Measurements from ENCODE around the gene SCAMP2. TPM values are rescaled to one million over a fixed set of nuclear protein-coding genes. Genes with fewer than 3 reads are reported as not detected.

Gene SCAMP2
- total and polyA plus RNA-seq, 2 of the 13 experiments (the other 11 are each of a cell fraction or from before 2014, with no cell fraction given): 34.8 to 121 TPM

DNA sequence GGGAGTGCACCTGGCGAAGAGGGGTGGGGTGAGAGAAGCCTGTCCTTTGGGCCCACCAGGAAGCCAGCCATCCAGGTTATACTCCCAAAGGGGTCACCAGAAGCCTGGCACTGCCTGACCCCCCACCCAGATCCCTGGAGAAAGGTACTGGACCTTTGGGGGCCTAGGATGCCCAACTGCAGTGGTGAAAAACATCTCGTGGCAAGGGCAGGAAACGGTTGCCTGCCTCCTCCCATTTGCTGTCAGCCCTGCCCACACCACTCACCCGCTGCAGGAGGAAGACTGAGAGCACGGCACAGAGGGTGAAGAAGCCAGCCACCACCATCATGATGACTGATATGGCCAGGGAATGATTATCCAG lies 28.0 kb downstream of the SCAMP2 start:
- DNase-seq (ENCODE audit: low spot score) (no peak), FAIRE-seq (no peak), ATAC-seq (no peak)
- H3K4me1 ChIP-seq (ENCODE audit: insufficient read depth, low read length): peaks cover 22% of the 10 kb centered on the region
- no peaks in the 10 kb centered on the region for H3K27me3 ChIP-seq (ENCODE audit: control insufficient read depth in 1 of 2, insufficient read depth in 2 of 2, low read length in 2 of 2)
- in situ Hi-C loops (cut with HindIII; ENCODE audit: extremely low pct_ligation_motif_present, low pct_unique_long_range_greater_than_20kb): no loop called here
- ChIA-PET POLR2A (interaction anchor here (1.2 to 1.3 kb wide), 2 partner anchors 45 to 51 kb away, joined by 3 read pairs; partner anchors contain the start of gene MPI), CTCF (ENCODE audit: low intra/inter-chr PET ratio, low total read pairs) (no interaction called here)
- H3K9me3 ChIP-seq (ENCODE audit: low read length): no peaks in the 10 kb centered on the region
- no peak overlapping the region for H3K9ac ChIP-seq (ENCODE audit: insufficient read depth, low read depth, low read length)
- no TSS peak for BruUV-seq (replicated peaks)
- no peak overlapping the region for H2AFZ ChIP-seq (ENCODE audit: low read length)
- WGBS (ENCODE audit: low lambda C conversion rate): 100% methylated on average over 1 of the region's 5 CpGs
- no peak overlapping the region for H3K4me2 ChIP-seq (ENCODE audit: low read depth, low read length)
- no peaks in the 10 kb centered on the region for H4K20me1 ChIP-seq (ENCODE audit: insufficient read depth, low read length)
- TF ChIP-seq ZNF367 (CRISPR knock-in tag; IDR thresholded peaks at IDR 0.05; ENCODE audit: borderline replicate concordance): no peak
- no peak for TF ChIP-seq ZNF776 (CRISPR knock-in tag; IDR thresholded peaks at IDR 0.05)
- TF ChIP-seq XRCC5 (optimal IDR thresholded peaks at IDR 0.05; ENCODE audit: low read length): no peak
- no peak for TF ChIP-seq PRPF4 (IDR thresholded peaks at IDR 0.05; ENCODE audit: low read depth, low read length, poor library complexity, severe bottlenecking)
- no peak for TF ChIP-seq PAX8 (CRISPR knock-in tag; IDR thresholded peaks at IDR 0.05; ENCODE audit: borderline replicate concordance)
- TF ChIP-seq NPAS2 (CRISPR knock-in tag; IDR thresholded peaks at IDR 0.05; ENCODE audit: borderline replicate concordance): no peak
- TF ChIP-seq NR2F6 (IDR thresholded peaks at IDR 0.05): no peak
- no peak for TF ChIP-seq NR2F6 (CRISPR knock-in tag; IDR thresholded peaks at IDR 0.05)
- TF ChIP-seq, protein P1, sequence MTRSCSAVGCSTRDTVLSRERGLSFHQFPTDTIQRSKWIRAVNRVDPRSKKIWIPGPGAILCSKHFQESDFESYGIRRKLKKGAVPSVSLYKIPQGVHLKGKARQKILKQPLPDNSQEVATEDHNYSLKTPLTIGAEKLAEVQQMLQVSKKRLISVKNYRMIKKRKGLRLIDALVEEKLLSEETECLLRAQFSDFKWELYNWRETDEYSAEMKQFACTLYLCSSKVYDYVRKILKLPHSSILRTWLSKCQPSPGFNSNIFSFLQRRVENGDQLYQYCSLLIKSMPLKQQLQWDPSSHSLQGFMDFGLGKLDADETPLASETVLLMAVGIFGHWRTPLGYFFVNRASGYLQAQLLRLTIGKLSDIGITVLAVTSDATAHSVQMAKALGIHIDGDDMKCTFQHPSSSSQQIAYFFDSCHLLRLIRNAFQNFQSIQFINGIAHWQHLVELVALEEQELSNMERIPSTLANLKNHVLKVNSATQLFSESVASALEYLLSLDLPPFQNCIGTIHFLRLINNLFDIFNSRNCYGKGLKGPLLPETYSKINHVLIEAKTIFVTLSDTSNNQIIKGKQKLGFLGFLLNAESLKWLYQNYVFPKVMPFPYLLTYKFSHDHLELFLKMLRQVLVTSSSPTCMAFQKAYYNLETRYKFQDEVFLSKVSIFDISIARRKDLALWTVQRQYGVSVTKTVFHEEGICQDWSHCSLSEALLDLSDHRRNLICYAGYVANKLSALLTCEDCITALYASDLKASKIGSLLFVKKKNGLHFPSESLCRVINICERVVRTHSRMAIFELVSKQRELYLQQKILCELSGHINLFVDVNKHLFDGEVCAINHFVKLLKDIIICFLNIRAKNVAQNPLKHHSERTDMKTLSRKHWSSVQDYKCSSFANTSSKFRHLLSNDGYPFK (CRISPR knock-in tag; IDR thresholded peaks at IDR 0.05; ENCODE audit: borderline replicate concordance): no peak
- TF ChIP-seq, protein P2, sequence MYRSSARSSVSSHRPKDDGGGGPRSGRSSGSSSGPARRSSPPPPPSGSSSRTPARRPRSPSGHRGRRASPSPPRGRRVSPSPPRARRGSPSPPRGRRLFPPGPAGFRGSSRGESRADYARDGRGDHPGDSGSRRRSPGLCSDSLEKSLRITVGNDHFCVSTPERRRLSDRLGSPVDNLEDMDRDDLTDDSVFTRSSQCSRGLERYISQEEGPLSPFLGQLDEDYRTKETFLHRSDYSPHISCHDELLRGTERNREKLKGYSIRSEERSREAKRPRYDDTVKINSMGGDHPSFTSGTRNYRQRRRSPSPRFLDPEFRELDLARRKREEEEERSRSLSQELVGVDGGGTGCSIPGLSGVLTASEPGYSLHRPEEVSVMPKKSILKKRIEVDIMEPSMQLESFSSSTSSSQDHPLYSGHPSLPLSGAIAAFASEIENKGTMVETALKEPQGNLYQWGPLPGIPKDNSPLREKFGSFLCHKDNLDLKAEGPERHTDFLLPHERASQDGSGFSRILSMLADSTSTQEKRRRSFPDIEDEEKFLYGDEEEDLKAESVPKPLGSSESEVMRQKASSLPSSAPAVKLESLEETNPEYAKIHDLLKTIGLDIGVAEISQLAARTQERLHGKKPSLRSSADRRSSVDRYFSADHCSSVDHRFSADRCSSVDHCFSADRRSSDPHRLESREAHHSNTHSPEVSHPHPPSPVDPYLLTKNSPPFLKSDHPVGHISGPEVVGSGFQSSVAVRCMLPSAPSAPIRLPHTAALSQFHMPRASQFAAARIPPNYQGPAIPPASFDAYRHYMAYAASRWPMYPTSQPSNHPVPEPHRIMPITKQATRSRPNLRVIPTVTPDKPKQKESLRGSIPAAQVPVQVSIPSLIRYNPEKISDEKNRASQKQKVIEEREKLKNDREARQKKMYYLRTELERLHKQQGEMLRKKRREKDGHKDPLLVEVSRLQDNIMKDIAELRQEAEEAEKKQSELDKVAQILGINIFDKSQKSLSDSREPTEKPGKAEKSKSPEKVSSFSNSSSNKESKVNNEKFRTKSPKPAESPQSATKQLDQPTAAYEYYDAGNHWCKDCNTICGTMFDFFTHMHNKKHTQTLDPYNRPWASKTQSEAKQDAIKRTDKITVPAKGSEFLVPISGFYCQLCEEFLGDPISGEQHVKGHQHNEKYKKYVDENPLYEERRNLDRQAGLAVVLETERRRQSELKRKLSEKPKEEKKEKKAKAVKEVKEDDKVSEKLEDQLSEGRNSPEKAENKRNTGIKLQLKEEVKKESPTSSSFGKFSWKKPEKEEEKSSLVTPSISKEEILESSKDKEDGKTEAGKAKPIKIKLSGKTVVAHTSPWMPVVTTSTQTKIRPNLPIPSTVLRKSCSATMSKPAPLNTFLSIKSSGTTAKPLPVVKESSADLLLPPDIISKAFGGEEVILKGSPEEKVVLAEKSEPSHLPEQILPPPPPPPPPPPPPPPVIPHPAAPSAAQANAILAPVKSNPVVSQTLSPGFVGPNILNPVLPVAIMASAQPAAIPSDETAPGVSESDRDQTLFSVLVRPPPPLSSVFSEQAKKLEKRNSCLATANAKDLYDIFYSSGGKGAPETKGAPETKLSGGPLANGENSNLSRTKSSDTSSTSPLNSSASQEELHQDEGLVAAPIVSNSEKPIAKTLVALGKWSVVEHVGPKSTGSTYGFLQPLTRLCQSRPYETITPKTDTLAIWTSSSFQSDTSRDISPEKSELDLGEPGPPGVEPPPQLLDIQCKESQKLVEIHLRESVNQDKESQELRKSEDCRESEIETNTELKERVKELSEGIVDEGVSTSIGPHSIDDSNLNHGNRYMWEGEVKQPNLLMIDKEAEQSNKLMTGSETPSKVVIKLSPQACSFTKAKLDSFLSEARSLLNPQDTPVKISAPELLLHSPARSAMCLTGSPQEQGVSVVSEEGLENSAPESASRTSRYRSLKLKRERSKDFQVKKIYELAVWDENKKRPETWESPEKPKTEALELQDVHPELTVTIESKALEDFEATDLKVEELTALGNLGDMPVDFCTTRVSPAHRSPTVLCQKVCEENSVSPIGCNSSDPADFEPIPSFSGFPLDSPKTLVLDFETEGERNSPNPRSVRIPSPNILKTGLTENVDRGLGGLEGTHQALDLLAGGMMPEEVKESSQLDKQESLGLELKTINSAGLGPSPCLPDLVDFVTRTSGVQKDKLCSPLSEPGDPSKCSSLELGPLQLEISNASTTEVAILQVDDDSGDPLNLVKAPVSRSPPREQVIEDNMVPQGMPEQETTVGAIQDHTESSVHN (CRISPR knock-in tag; IDR thresholded peaks at IDR 0.05): no peak
- TF ChIP-seq NRL (CRISPR knock-in tag; IDR thresholded peaks at IDR 0.05; ENCODE audit: borderline replicate concordance): no peak
- TF ChIP-seq KMT2A (CRISPR knock-in tag; IDR thresholded peaks at IDR 0.05): no peak
- TF ChIP-seq ZNF747 (CRISPR knock-in tag; IDR thresholded peaks at IDR 0.05; ENCODE audit: borderline replicate concordance): no peak
- TF ChIP-seq JARID2 (CRISPR knock-in tag; IDR thresholded peaks at IDR 0.05; ENCODE audit: insufficient replicate concordance): no peak
- no peak for TF ChIP-seq SYNCRIP (IDR thresholded peaks at IDR 0.05; ENCODE audit: insufficient read depth, low read depth, low read length)
- H3K36me3 ChIP-seq (replicated peaks in 1 of 2; ENCODE audit: control insufficient read depth in 1 of 2, insufficient read depth in 2 of 2, low read length in 2 of 2): peaks cover 15 to 39% of the 10 kb centered on the region in 2 experiments; a peak in 4 of 5 replicates
- no peaks in the 10 kb centered on the region for H3K79me2 ChIP-seq (ENCODE audit: insufficient read depth, low read length)
- no peak overlapping the region for H3K27ac ChIP-seq (ENCODE audit: extremely low read length, insufficient read depth, low read length)
- intact Hi-C loops (cut with micrococcal nuclease; ENCODE audit: unreplicated experiment): no loop called here
- no peak overlapping the region for H3K4me3 ChIP-seq (replicated peaks in 1 of 3; ENCODE audit: insufficient read depth in 1 of 3, low read depth in 2 of 3, low read length in 3 of 3)

Data from HepG2 (cell line).